H9 (cell line): ENCODE measurements around the gene NCAM2. TPM values are rescaled to one million over a fixed set of nuclear protein-coding genes. Genes with fewer than 3 reads are reported as not detected.

Experiments used
- DNase-seq: peaks from one replicate; pipeline ENCODE4 v3.0.0-alpha.2; 2017
- H2AFZ ChIP-seq: one replicate; pipeline ENCODE4 v1.6.1; 2013; ENCODE audit warnings: mild to moderate bottlenecking, low read length, control low read depth, moderate library complexity
- H2AK5ac ChIP-seq: 2 replicates; pipeline ENCODE4 v1.6.1; 2013; ENCODE audit warnings: low read length, control low read depth, mixed read lengths; ENCODE audit not compliant: insufficient read length
- H2BK120ac ChIP-seq: one replicate; pipeline ENCODE4 v1.6.1; 2013; ENCODE audit warnings: low read depth, mild to moderate bottlenecking, low read length, control low read depth, inconsistent platforms; ENCODE audit not compliant: poor library complexity, severe bottlenecking
- H2BK12ac ChIP-seq: 2 replicates; pipeline ENCODE4 v1.6.1; 2013; ENCODE audit warnings: low read length, control low read depth, mixed read lengths, low read depth; ENCODE audit not compliant: insufficient read length
- H2BK15ac ChIP-seq: 2 replicates; pipeline ENCODE4 v1.6.1; 2013; ENCODE audit warnings: low read depth, low read length, control low read depth
- H2BK20ac ChIP-seq: one replicate; pipeline ENCODE4 v1.6.1; 2013; ENCODE audit warnings: low read depth, mild to moderate bottlenecking, low read length, control low read depth, inconsistent platforms; ENCODE audit not compliant: poor library complexity, severe bottlenecking
- H2BK5ac ChIP-seq: 2 replicates; pipeline ENCODE4 v1.6.1; 2013; ENCODE audit warnings: low read length, control low read depth, mixed read lengths; ENCODE audit not compliant: insufficient read length
- H3K14ac ChIP-seq: 2 replicates; pipeline ENCODE4 v1.6.1; 2013; ENCODE audit warnings: low read length, control low read depth; ENCODE audit not compliant: insufficient read depth
- H3K18ac ChIP-seq: 2 replicates; pipeline ENCODE4 v1.6.1; 2013; ENCODE audit warnings: low read depth, mild to moderate bottlenecking, mixed read lengths, low read length, control low read depth; ENCODE audit not compliant: insufficient read length
- H3K23ac ChIP-seq: 2 replicates; pipeline ENCODE4 v1.6.1; 2013; ENCODE audit warnings: low read length, control low read depth, mixed read lengths, low read depth; ENCODE audit not compliant: insufficient read length
- H3K23me2 ChIP-seq: 2 replicates; pipeline ENCODE4 v1.6.1; 2013; ENCODE audit warnings: low read depth, mild to moderate bottlenecking, mixed read lengths, low read length, control low read depth; ENCODE audit not compliant: insufficient read length, poor library complexity, severe bottlenecking
- H3K27ac ChIP-seq: 2 replicates; pipeline ENCODE4 v1.5.1; 2013; ENCODE audit warnings: low read length, control low read depth, mixed read lengths, low read depth; ENCODE audit not compliant: insufficient read length
- H3K27me3 ChIP-seq: 2 replicates; pipeline ENCODE4 v1.6.1; 2013; ENCODE audit warnings: low read length, control low read depth, inconsistent platforms; ENCODE audit not compliant: insufficient read depth
- H3K4ac ChIP-seq: 2 replicates; pipeline ENCODE4 v1.6.1; 2013; ENCODE audit warnings: low read depth, mild to moderate bottlenecking, control low read depth, inconsistent platforms, low read length, moderate library complexity
- H3K4me1 ChIP-seq: 2 replicates; pipeline ENCODE4 v1.6.1; 2013; ENCODE audit warnings: low read length, control low read depth, inconsistent platforms; ENCODE audit not compliant: insufficient read depth
- H3K4me2 ChIP-seq: 2 replicates; pipeline ENCODE4 v1.6.1; 2013; ENCODE audit warnings: low read length, control low read depth, mixed read lengths; ENCODE audit not compliant: insufficient read length, insufficient read depth
- H3K56ac ChIP-seq: 2 replicates; pipeline ENCODE4 v1.6.1; 2013; ENCODE audit warnings: low read depth, mild to moderate bottlenecking, mixed read lengths, low read length, control low read depth; ENCODE audit not compliant: insufficient read length
- H3K79me1 ChIP-seq: 2 replicates; pipeline ENCODE4 v1.6.1; 2013; ENCODE audit warnings: low read depth, mild to moderate bottlenecking, moderate library complexity, low read length, control low read depth, inconsistent platforms; ENCODE audit not compliant: insufficient read depth, poor library complexity, severe bottlenecking
- H3K79me2 ChIP-seq: 2 replicates; pipeline ENCODE4 v1.6.1; 2013; ENCODE audit warnings: low read length, control low read depth, inconsistent platforms; ENCODE audit not compliant: insufficient read depth
- H3K9ac ChIP-seq: 2 replicates; pipeline ENCODE4 v1.6.1; 2013; ENCODE audit warnings: low read length, control low read depth, mixed read lengths; ENCODE audit not compliant: insufficient read length; ENCODE audit errors: extremely low read depth
- H3K9me3 ChIP-seq: one replicate; pipeline ENCODE4 v1.6.1; 2013; ENCODE audit warnings: low read depth, low read length, inconsistent platforms; ENCODE audit not compliant: control insufficient read depth
- H3T11ph ChIP-seq: one replicate; pipeline ENCODE4 v1.6.1; 2013; ENCODE audit warnings: mild to moderate bottlenecking, low read length, control low read depth, inconsistent platforms
- H4K20me1 ChIP-seq: one replicate; pipeline ENCODE4 v1.6.1; 2013; ENCODE audit not compliant: control insufficient read depth, insufficient read length, insufficient read depth
- H4K5ac ChIP-seq: 2 replicates; pipeline ENCODE4 v1.6.1; 2013; ENCODE audit warnings: low read depth, mild to moderate bottlenecking, mixed read lengths, low read length, control low read depth; ENCODE audit not compliant: insufficient read length
- H4K8ac ChIP-seq: replicated peaks from 2 replicates; pipeline ENCODE4 v1.6.1; 2013; ENCODE audit warnings: low read length, control low read depth, mixed read lengths, low read depth; ENCODE audit not compliant: insufficient read length
- H4K91ac ChIP-seq: 2 replicates; pipeline ENCODE4 v1.6.1; 2013; ENCODE audit warnings: low read depth, mild to moderate bottlenecking, moderate library complexity, mixed read lengths, low read length, control low read depth; ENCODE audit not compliant: insufficient read length
- H3K27ac Mint-ChIP-seq, 3 experiments: 2 replicates in 2 of 3; 3 replicates in 1 of 3; pipeline ENCODE4 v1.8.0; 2020 to 2021; ENCODE audit warnings: mixed read lengths in 3 of 3, mild to moderate bottlenecking in 1 of 3, moderate library complexity in 1 of 3
- H3K27me3 Mint-ChIP-seq: 2 replicates; pipeline ENCODE4 v1.8.0; 2021; ENCODE audit warnings: low read depth, mild to moderate bottlenecking, moderate library complexity, mixed read lengths
- H3K36me3 Mint-ChIP-seq, 3 experiments: 2 replicates in 2 of 3; 3 replicates in 1 of 3; pipeline ENCODE4 v1.8.0; 2020 to 2021; ENCODE audit warnings: low read depth in 3 of 3, mixed read lengths in 3 of 3; ENCODE audit not compliant: insufficient read depth in 1 of 3
- H3K4me1 Mint-ChIP-seq, 2 experiments: 2 replicates each; pipeline ENCODE4 v1.8.0; 2020; ENCODE audit warnings: mixed read lengths in 2 of 2
- H3K4me3 Mint-ChIP-seq, 2 experiments: 2 replicates in 1 of 2; 3 replicates in 1 of 2; pipeline ENCODE4 v1.8.0; 2020 to 2021; ENCODE audit warnings: mild to moderate bottlenecking in 2 of 2, mixed read lengths in 2 of 2, moderate library complexity in 1 of 2
- H3K9me3 Mint-ChIP-seq, 2 experiments: 2 replicates in 1 of 2; 3 replicates in 1 of 2; pipeline ENCODE4 v1.8.0; 2020; ENCODE audit warnings: mild to moderate bottlenecking in 2 of 2, mixed read lengths in 2 of 2, moderate library complexity in 1 of 2
- total RNA-seq: library from RNA; stranded (reverse); gene quantifications from 2 replicates; pipeline ENCODE4 v1.2.1, GENCODE V29; 2021
- TF ChIP-seq, protein P1 (sequence below): fragments of 200-600 bp; sonication (generic); conservative IDR thresholded peaks from 3 replicates; pipeline ENCODE4 v1.8.0; 2021; ENCODE audit warnings: antibody characterized with exemption, mild to moderate bottlenecking

The NCAM2 gene
- total RNA-seq, 1 experiment from 2014 or later: 2.2 TPM

DNA sequence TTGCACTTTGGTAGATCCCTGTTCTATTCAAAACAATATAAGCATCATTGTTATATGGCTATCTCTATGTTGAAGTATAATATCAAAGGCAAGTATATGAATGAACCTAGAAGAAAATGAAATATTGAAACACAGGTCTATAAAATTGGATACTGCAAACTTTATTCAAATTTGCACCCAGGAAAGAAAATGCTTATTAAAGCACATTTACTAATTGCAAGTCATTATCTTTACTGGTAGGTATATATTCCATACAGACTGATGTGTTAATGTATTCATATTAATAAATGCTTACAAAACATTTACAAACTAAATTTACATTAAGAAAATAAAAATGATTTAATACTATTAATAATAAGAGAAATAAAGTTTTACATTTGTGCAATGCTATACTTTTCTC is 469.8 kb downstream of the NCAM2 start:
- no peak overlapping the region for H3T11ph ChIP-seq
- H3K27ac ChIP-seq: no peak overlapping the region
- no peak overlapping the region for H4K5ac ChIP-seq
- H2BK15ac ChIP-seq: no peak overlapping the region
- H3K9me3 ChIP-seq: no peaks in the 10 kb centered on the region
- H3K79me1 ChIP-seq: no peaks in the 10 kb centered on the region
- no peak overlapping the region for H4K8ac ChIP-seq
- Mint-ChIP-seq H3K9me3 (no peaks in the 10 kb centered on the region), H3K27me3 (no peaks in the 10 kb centered on the region; the same call in 1 of the 2 replicates), H3K4me1 (no peaks in the 10 kb centered on the region), H3K36me3 (no peaks in the 10 kb centered on the region), H3K27ac (no peak overlapping the region), H3K4me3 (no peak overlapping the region)
- H3K4me1 ChIP-seq: no peaks in the 10 kb centered on the region
- H3K27me3 ChIP-seq: no peaks in the 10 kb centered on the region
- H2BK5ac ChIP-seq: no peak overlapping the region
- H3K4me2 ChIP-seq: no peak overlapping the region
- H3K14ac ChIP-seq: no peak overlapping the region
- H3K79me2 ChIP-seq: no peaks in the 10 kb centered on the region
- H4K20me1 ChIP-seq: no peaks in the 10 kb centered on the region
- H4K91ac ChIP-seq: no peak overlapping the region
- H3K56ac ChIP-seq: no peak overlapping the region
- no peaks in the 10 kb centered on the region for H3K23me2 ChIP-seq
- TF ChIP-seq, protein P1, sequence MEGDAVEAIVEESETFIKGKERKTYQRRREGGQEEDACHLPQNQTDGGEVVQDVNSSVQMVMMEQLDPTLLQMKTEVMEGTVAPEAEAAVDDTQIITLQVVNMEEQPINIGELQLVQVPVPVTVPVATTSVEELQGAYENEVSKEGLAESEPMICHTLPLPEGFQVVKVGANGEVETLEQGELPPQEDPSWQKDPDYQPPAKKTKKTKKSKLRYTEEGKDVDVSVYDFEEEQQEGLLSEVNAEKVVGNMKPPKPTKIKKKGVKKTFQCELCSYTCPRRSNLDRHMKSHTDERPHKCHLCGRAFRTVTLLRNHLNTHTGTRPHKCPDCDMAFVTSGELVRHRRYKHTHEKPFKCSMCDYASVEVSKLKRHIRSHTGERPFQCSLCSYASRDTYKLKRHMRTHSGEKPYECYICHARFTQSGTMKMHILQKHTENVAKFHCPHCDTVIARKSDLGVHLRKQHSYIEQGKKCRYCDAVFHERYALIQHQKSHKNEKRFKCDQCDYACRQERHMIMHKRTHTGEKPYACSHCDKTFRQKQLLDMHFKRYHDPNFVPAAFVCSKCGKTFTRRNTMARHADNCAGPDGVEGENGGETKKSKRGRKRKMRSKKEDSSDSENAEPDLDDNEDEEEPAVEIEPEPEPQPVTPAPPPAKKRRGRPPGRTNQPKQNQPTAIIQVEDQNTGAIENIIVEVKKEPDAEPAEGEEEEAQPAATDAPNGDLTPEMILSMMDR: no peak
- no peak overlapping the region for H3K18ac ChIP-seq
- no peak overlapping the region for H3K9ac ChIP-seq
- H2BK120ac ChIP-seq: no peak overlapping the region
- no peak overlapping the region for H2BK12ac ChIP-seq
- no peak overlapping the region for H2AK5ac ChIP-seq
- H2AFZ ChIP-seq: no peak overlapping the region
- no peak for DNase-seq
- H2BK20ac ChIP-seq: no peak overlapping the region
- H3K4ac ChIP-seq: no peak overlapping the region
- H3K23ac ChIP-seq: no peak overlapping the region
